CMK (cell line): ENCODE data around the gene OPALIN.

ENCODE experiments used
- DNase-seq: peaks from one replicate; pipeline ENCODE4 v3.0.0-alpha.2; 2010; ENCODE audit warnings: low read depth

The OPALIN gene

DNA sequence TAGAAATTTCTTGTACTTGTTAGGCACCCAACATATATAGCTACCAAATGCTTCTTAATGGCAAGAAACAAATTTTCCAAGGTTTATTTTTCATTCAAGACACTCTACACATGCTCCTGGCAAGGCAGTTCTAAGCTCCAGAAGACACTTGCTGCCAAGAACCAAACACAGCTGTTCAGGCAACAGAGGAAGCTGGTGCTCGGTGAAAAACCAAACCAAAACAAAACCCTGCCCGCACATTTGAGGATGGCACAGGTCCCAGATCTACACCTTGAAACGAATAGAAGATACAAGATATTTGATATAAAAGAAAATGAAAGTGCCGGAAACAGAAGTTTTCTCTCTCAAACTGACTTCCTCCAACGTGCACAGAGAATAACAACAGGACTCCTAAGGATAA lies 59.4 kb downstream of the OPALIN start:
- no peak for DNase-seq

DNA sequence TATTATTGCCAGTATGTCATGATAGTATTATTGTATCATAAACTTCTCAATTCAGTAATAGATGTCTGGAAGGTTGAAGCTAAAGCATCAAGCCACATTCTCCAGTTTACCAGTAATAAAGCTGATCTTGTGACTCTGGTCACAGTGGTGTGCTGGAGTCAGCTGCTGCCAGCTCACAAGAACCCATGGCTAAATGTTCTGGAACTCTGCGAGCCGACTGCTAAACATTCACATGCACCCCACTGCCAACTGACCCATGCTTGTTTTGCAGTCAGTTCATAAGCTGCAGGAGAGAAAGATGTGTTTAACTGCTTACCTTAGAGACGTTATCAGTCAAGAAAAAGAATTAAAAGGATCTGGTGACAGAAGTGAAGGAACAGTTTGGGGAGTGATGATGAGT lies 60.4 kb downstream of the OPALIN start:
- DNase-seq = no peak

DNA sequence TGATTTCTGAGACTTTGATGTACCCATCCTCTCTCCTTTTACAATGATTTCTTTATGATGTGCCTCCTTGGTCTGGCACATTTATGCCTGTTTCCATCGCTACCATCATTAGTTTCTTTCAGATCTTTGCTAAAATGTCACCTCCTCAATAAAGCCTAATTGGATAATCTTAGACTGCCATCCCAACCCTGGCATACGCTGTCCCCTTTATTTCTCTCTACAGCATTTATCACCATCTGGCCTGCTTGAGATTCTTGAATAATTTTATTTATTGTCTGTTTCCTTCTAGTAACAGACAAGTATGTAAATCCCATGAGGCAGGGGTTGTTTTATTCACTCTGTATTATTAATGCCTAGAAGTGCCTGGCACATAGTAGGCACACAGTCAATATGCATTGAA lies 61.3 kb downstream of the OPALIN start:
- no peak for DNase-seq

DNA sequence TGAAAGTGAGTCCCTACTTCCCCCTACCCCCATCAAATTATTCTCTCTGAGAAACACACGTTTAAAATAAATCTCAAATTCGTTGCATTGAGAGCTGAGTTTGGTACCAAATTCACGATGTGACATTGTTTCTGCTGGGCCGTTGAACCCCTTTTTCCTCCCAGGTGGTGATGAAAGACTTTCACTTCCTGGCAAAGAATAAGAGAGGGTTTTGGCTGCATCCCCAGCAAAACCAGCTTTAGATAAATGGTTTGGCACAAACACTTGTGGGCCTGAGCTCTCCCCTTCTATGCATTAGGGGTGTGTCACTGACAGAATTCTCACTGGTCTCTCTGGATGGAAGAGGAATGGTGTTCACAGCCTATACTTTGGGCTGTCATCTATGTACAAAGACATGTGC lies 63.3 kb downstream of the OPALIN start:
- no peak for DNase-seq
